ENCODE data around the gene PRAMEF1.
"Not testable (repeated sequence)": the region's sequence is repeated elsewhere in the genome, so short reads cannot be mapped to it uniquely, and the experiment has no call there.

The PRAMEF1 gene

DNA sequence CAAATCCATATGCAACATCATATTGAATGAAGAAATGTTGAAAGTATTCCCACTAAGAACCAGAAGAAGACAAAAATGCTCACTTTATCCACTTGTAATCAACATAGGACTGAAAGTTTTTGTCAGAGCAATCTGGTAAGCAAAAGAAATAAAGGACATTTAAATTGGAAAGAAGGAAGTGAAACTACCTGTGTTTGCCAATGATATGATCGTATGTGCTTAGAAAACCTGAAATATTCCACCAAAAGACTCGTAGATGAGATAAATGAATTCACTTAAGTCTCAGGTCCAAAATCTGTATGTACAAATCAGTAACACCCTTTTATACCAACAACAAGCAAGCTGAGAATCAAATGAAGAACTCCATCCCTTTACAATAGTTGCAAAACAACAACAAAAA is 8.5 kb downstream of the PRAMEF1 start:
- no peaks in the 10 kb centered on the region for H3K36me3 Mint-ChIP-seq
- DNase-seq: no peak
- no peak overlapping the region for H3K27ac Mint-ChIP-seq
- no peak overlapping the region for H3K4me3 Mint-ChIP-seq
- CTCF ChIA-PET: no interaction called here
- no peaks in the 10 kb centered on the region for H3K4me1 Mint-ChIP-seq
- H3K27me3 Mint-ChIP-seq: peaks cover 15% of the 10 kb centered on the region
- peaks cover 1% of the 10 kb centered on the region for H3K9me3 Mint-ChIP-seq

- Mint-ChIP-seq H3K27ac (no peak overlapping the region), H3K36me3 (no peaks in the 10 kb centered on the region), H3K9me3 (peaks cover 3% of the 10 kb centered on the region), H3K27me3 (peaks cover 22% of the 10 kb centered on the region), H3K4me1 (no peaks in the 10 kb centered on the region), H3K4me3 (no peak overlapping the region)
- no peak for DNase-seq
- CTCF ChIA-PET: no interaction called here
Measured at GRCh38 chr1:12809933-12810332, 18.7 kb downstream of the PRAMEF1 start.

GRCh38 chr1:12810691-12811408 is 19.7 kb downstream of the PRAMEF1 start:
- no peaks in the 10 kb centered on the region for H3K4me1 Mint-ChIP-seq
- H3K27ac Mint-ChIP-seq: no peak overlapping the region
- DNase-seq: no peak
- no peaks in the 10 kb centered on the region for H3K36me3 Mint-ChIP-seq
- no peaks in the 10 kb centered on the region for H3K9me3 Mint-ChIP-seq
- H3K4me3 Mint-ChIP-seq: no peak overlapping the region
- peaks cover 22% of the 10 kb centered on the region for H3K27me3 Mint-ChIP-seq
- CTCF ChIA-PET: no interaction called here

DNA sequence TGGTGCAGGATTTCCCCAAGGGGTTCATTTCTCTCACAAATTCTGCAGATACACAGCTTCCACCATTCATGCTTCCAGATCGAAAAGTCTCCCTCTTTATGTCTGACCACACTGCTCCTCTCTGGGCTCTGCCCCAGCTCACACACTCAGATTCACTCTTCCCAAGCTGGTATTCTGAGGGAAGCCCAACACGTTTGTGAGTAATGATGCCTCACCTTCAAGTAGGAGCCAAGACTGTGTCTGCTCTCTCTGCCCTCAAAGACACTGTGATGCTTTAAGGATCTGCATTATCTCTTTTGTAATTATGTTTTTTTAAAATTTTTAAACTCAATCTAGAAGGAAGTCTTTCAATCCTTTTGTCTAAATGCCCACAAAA is 20.2 kb downstream of the PRAMEF1 start:
- no peak for DNase-seq
- CTCF ChIA-PET: no interaction called here
- H3K4me1 Mint-ChIP-seq: no peaks in the 10 kb centered on the region

DNA sequence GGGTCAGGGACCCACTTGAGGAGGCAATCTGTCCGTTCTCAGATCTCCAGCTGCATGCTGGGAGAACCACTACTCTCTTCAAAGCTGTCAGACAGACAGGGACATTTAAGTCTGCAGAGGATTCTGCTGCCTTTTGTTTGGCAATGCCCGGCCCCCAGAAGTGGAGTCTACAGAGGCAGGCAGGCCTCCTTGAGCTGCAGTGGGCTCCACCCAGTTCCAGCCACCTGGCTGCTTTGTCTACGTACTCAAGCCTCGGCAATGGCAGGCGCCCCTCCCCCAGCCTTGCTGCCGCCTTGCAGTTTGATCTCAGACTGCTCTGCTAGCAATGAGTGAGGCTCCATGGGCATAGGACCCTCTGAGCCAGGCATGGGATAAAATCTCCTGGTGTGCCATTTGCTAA is 27.9 kb downstream of the PRAMEF1 start:
- DNase-seq, CTCF ChIA-PET, H3K36me3 Mint-ChIP-seq, H3K4me3 Mint-ChIP-seq, H3K9me3 Mint-ChIP-seq, H3K4me1 Mint-ChIP-seq, H3K27ac Mint-ChIP-seq: not testable (repeated sequence)
- H3K27me3 Mint-ChIP-seq: peaks cover 17% of the 10 kb centered on the region

More for the DNA sequence above, 20.2 kb downstream of the PRAMEF1 start:
- H3K4me3 Mint-ChIP-seq: no peak overlapping the region
- H3K27ac Mint-ChIP-seq: no peak overlapping the region
- H3K27me3 Mint-ChIP-seq: peaks cover 21% of the 10 kb centered on the region
- no peaks in the 10 kb centered on the region for H3K36me3 Mint-ChIP-seq
- no peaks in the 10 kb centered on the region for H3K9me3 Mint-ChIP-seq

DNA sequence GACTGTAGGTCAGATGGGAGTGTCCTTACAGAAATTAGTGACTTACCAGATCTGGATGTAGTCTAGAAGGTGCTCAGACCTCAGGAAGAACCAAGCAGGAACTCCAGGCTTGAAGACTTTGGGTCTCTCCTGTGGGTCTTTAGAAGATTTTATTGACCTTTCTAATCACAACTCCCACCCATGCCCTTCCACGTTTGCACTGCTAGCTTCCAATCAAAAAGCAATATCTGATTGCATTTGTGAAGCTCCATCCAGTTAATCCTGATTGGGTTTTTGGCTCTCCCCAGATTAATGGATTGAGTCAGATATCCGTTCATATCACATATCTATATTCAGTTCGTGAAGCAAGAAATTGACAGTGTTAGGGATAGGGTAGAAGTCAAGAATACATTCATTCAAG is 40.1 kb downstream of the PRAMEF1 start, which contains the start of gene PRAMEF11:
Gene PRAMEF11, minus strand, starts transcription at position 101 of the 400 bp plus-strand sequence. CDS start 2,621 bp downstream, outside the sequence.
- H3K27ac Mint-ChIP-seq, H3K9me3 Mint-ChIP-seq, DNase-seq, H3K27me3 Mint-ChIP-seq, H3K4me3 Mint-ChIP-seq, H3K4me1 Mint-ChIP-seq, CTCF ChIA-PET, H3K36me3 Mint-ChIP-seq: not testable (repeated sequence)

- H3K27ac Mint-ChIP-seq, H3K36me3 Mint-ChIP-seq, H3K27me3 Mint-ChIP-seq, H3K9me3 Mint-ChIP-seq, H3K4me3 Mint-ChIP-seq, H3K4me1 Mint-ChIP-seq, DNase-seq, CTCF ChIA-PET: not testable (repeated sequence)
Measured at GRCh38 chr1:12833251-12833650, 42.1 kb downstream of the PRAMEF1 start.
